ENCODE results near the gene SGMS2. TPM values are rescaled to one million over a fixed set of nuclear protein-coding genes. Genes with fewer than 3 reads are reported as not detected.

Gene SGMS2
- total and polyA plus RNA-seq, 2 of the 13 experiments (the other 11 are each of a cell fraction or from before 2014, with no cell fraction given), result 1.2 to 1.7 TPM

GRCh38 chr4:107930821-107931774 is 106.4 kb downstream of the SGMS2 start, which contains the start of gene CYP2U1 (continued):
- TF ChIP-seq ZNF614 (CRISPR knock-in tag; IDR thresholded peaks at IDR 0.05; ENCODE audit: borderline replicate concordance) (no peak), ZKSCAN5 (CRISPR knock-in tag; IDR thresholded peaks at IDR 0.05) (no peak), MAFG (CRISPR knock-in tag; IDR thresholded peaks at IDR 0.05) (no peak), ISX (CRISPR knock-in tag; conservative IDR thresholded peaks at IDR 0.05) (no peak), SIX1 (CRISPR knock-in tag; IDR thresholded peaks at IDR 0.05; ENCODE audit: borderline replicate concordance) (no peak), ARNTL (CRISPR knock-in tag; IDR thresholded peaks at IDR 0.05) (no peak), CHD2 (IDR thresholded peaks at IDR 0.05; ENCODE audit: low read depth, low read length) (no peak), ZBTB21 (CRISPR knock-in tag; IDR thresholded peaks at IDR 0.05) (no peak), NR3C1 (CRISPR knock-in tag; IDR thresholded peaks at IDR 0.05) (no peak), RARA (CRISPR knock-in tag; IDR thresholded peaks at IDR 0.05) (no peak), HNRNPL (IDR thresholded peaks at IDR 0.05; ENCODE audit: low read depth, low read length) (no peak), MZF1 (CRISPR knock-in tag; IDR thresholded peaks at IDR 0.05; ENCODE audit: borderline replicate concordance) (no peak), ZBTB2 (CRISPR knock-in tag; IDR thresholded peaks at IDR 0.05; ENCODE audit: low read depth) (peak; percentile 60), CEBPZ (IDR thresholded peaks at IDR 0.05; ENCODE audit: low read length) (no peak), MAF1 (CRISPR knock-in tag; IDR thresholded peaks at IDR 0.05; ENCODE audit: borderline replicate concordance) (no peak), HOXD1 (CRISPR knock-in tag; IDR thresholded peaks at IDR 0.05) (no peak; the same call in 1 of the 2 replicates), ZFY (CRISPR knock-in tag; IDR thresholded peaks at IDR 0.05) (peak; percentile 74; the same call in 1 of the 2 replicates), SALL1 (CRISPR knock-in tag; IDR thresholded peaks at IDR 0.05) (peak; percentile 41; the same call in 1 of the 2 replicates), NCOA1 (CRISPR knock-in tag; IDR thresholded peaks at IDR 0.05) (no peak), GTF2F1 (IDR thresholded peaks at IDR 0.05; ENCODE audit: low read length) (no peak), ZBTB39 (CRISPR knock-in tag; IDR thresholded peaks at IDR 0.05) (no peak)
- TF ChIP-seq, protein P1, sequence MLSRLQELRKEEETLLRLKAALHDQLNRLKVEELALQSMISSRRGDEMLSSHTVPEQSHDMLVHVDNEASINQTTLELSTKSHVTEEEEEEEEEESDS (CRISPR knock-in tag; IDR thresholded peaks at IDR 0.05; ENCODE audit: borderline replicate concordance), result no peak
- TF ChIP-seq, protein P2, sequence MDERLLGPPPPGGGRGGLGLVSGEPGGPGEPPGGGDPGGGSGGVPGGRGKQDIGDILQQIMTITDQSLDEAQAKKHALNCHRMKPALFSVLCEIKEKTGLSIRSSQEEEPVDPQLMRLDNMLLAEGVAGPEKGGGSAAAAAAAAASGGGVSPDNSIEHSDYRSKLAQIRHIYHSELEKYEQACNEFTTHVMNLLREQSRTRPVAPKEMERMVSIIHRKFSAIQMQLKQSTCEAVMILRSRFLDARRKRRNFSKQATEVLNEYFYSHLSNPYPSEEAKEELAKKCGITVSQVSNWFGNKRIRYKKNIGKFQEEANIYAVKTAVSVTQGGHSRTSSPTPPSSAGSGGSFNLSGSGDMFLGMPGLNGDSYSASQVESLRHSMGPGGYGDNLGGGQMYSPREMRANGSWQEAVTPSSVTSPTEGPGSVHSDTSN (CRISPR knock-in tag; IDR thresholded peaks at IDR 0.05), result no peak
